Right ventricle myocardium superior (tissue), 1 donor: ENCODE results near the gene TGFBRAP1. TPM values are rescaled to one million over a fixed set of nuclear protein-coding genes. Genes with fewer than 3 reads are reported as not detected.

ENCODE experiments used
- ATAC-seq: fragments of 200-7000 bp; cut with Tn5 transposase; one replicate; pipeline ENCODE4 v1.9.1; 2020; ENCODE audit warnings: mild to moderate bottlenecking; ENCODE audit not compliant: poor library complexity
- DNase-seq: peaks from one replicate; pipeline ENCODE4 v3.0.0-alpha.2; 2020
- intact Hi-C: fragments of 100-400 bp; cut with DNase I; formaldehyde crosslinking; loops from one replicate; pipeline ENCODE4 v1.11.2; 2022
- total RNA-seq: library from RNA; stranded (reverse); fragmentation: NEBNext Ultra II Directional; extraction: Animal tissue kit (Norgen Biotek cat#: 25700); gene quantifications from one replicate; pipeline ENCODE4 v1.2.1, GENCODE V29; 2021
- donor health status: DM: no; HTN: yes; CAD: no; lungs with severe emphysema.

The TGFBRAP1 gene
- total RNA-seq, 1 donor from 2014 or later: 8.6 TPM

- no peak for DNase-seq
- intact Hi-C loops: no loop called here
- ATAC-seq: no peak
These were observed 35.5 kb downstream of the TGFBRAP1 start for GRCh38 chr2:105294046-105294445.

GRCh38 chr2:105291981-105292380 is 37.6 kb downstream of the TGFBRAP1 start:
- DNase-seq: no peak
- intact Hi-C loops: no loop called here
- no peak for ATAC-seq

- intact Hi-C loops: no loop called here
- ATAC-seq (no peak), DNase-seq (no peak)
These were observed 38.4 kb downstream of the TGFBRAP1 start for GRCh38 chr2:105290981-105291660.

- intact Hi-C loops: no loop called here
- no peak for ATAC-seq
- DNase-seq: no peak
These were observed 41.4 kb downstream of the TGFBRAP1 start for GRCh38 chr2:105288133-105288532.

GRCh38 chr2:105287692-105288091 is 41.8 kb downstream of the TGFBRAP1 start:
- ATAC-seq (no peak), DNase-seq (no peak)
- intact Hi-C loops: no loop called here

GRCh38 chr2:105283532-105283931 is 46.0 kb downstream of the TGFBRAP1 start:
- DNase-seq (no peak), ATAC-seq (no peak)
- intact Hi-C loops: no loop called here

- no peak for ATAC-seq
- intact Hi-C loops: no loop called here
- no peak for DNase-seq
These were observed 49.3 kb downstream of the TGFBRAP1 start for GRCh38 chr2:105280281-105280680.

GRCh38 chr2:105279126-105279525 is 50.4 kb downstream of the TGFBRAP1 start:
- DNase-seq (no peak), ATAC-seq (no peak)
- intact Hi-C loops: no loop called here

GRCh38 chr2:105278654-105279053 is 50.9 kb downstream of the TGFBRAP1 start:
- ATAC-seq (no peak), DNase-seq (no peak)
- intact Hi-C loops: no loop called here

- ATAC-seq (no peak), DNase-seq (no peak)
- intact Hi-C loops: no loop called here
These were observed 55.5 kb downstream of the TGFBRAP1 start for GRCh38 chr2:105274046-105274445.

- intact Hi-C loops: no loop called here
- no peak for DNase-seq
- no peak for ATAC-seq
These were observed 57.4 kb downstream of the TGFBRAP1 start for GRCh38 chr2:105272176-105272575.

GRCh38 chr2:105271393-105272045 is 58.0 kb downstream of the TGFBRAP1 start:
- no peak for ATAC-seq
- intact Hi-C loops: no loop called here
- DNase-seq: no peak

- no peak for ATAC-seq
- no peak for DNase-seq
- intact Hi-C loops: no loop called here
These were observed 60.1 kb downstream of the TGFBRAP1 start for GRCh38 chr2:105269426-105269825.

GRCh38 chr2:105262651-105263091 is 66.9 kb downstream of the TGFBRAP1 start:
- intact Hi-C loops: no loop called here
- DNase-seq: no peak

GRCh38 chr2:105261061-105261460 is 68.5 kb downstream of the TGFBRAP1 start:
- DNase-seq (no peak), ATAC-seq (no peak)
- intact Hi-C loops: no loop called here

More at GRCh38 chr2:105262651-105263091, 66.9 kb downstream of the TGFBRAP1 start:
- no peak for ATAC-seq

GRCh38 chr2:105258835-105259350 is 70.6 kb downstream of the TGFBRAP1 start:
- DNase-seq: no peak
- no peak for ATAC-seq
- intact Hi-C loops: no loop called here

- no peak for DNase-seq
- intact Hi-C loops: no loop called here
- no peak for ATAC-seq
These were observed 71.6 kb downstream of the TGFBRAP1 start for GRCh38 chr2:105257981-105258380.

- intact Hi-C loops: no loop called here
- DNase-seq: no peak
- no peak for ATAC-seq
These were observed 73.0 kb downstream of the TGFBRAP1 start for GRCh38 chr2:105256431-105257047.

- intact Hi-C loops: no loop called here
- DNase-seq (no peak), ATAC-seq (no peak)
These were observed 73.6 kb downstream of the TGFBRAP1 start for GRCh38 chr2:105255979-105256378.
